ENCODE data around the gene TCN2. TPM values are rescaled to one million over a fixed set of nuclear protein-coding genes. Genes with fewer than 3 reads are reported as not detected.
A peak's percentile ranks its signal among the peaks of the same experiment; 100 is the strongest.

TCN2 gene
- total and polyA plus RNA-seq, 9 of the 15 experiments (the other 6 are each of a cell fraction or from before 2014, with no cell fraction given) = 0.88 to 5.4 (median 1.7) TPM

DNA sequence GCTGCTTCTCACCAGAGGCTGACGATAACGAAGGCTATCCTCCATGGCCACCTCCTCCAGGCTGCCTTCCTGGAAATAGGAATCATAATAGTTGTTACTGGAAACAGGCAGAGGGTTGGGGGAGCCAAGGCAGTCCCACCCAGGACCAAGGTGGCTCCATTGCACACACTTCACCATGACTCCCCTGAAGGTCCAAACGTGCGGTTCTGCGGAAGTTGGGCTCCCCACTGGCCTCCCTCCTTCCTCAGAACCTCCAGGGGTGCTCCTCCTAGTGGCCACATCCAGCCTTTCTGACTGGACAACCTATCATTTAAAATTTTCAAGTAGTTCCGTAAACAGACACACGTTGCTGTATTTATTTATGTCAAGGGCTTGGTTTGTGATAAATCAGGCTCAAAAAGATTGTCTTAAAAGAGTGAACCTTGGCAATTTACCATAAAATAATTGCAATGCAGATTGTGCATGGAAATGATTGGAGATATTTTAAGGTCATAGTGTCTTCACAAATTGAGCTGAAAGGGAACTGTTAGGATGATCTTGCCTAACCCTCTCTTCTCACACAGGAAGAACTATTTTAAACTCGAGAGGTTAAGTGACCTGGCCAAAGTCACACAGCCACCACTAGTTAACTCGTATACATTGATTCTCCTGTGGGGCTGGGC lies 1.4 kb upstream of the TCN2 start (continued):
- TF ChIP-seq, protein P1, sequence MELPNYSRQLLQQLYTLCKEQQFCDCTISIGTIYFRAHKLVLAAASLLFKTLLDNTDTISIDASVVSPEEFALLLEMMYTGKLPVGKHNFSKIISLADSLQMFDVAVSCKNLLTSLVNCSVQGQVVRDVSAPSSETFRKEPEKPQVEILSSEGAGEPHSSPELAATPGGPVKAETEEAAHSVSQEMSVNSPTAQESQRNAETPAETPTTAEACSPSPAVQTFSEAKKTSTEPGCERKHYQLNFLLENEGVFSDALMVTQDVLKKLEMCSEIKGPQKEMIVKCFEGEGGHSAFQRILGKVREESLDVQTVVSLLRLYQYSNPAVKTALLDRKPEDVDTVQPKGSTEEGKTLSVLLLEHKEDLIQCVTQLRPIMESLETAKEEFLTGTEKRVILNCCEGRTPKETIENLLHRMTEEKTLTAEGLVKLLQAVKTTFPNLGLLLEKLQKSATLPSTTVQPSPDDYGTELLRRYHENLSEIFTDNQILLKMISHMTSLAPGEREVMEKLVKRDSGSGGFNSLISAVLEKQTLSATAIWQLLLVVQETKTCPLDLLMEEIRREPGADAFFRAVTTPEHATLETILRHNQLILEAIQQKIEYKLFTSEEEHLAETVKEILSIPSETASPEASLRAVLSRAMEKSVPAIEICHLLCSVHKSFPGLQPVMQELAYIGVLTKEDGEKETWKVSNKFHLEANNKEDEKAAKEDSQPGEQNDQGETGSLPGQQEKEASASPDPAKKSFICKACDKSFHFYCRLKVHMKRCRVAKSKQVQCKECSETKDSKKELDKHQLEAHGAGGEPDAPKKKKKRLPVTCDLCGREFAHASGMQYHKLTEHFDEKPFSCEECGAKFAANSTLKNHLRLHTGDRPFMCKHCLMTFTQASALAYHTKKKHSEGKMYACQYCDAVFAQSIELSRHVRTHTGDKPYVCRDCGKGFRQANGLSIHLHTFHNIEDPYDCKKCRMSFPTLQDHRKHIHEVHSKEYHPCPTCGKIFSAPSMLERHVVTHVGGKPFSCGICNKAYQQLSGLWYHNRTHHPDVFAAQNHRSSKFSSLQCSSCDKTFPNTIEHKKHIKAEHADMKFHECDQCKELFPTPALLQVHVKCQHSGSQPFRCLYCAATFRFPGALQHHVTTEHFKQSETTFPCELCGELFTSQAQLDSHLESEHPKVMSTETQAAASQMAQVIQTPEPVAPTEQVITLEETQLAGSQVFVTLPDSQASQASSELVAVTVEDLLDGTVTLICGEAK (IDR thresholded peaks at IDR 0.05) = peak; percentile 23; the same call in 1 of the 2 replicates
- TF ChIP-seq, protein P1 (CRISPR knock-in tag; IDR thresholded peaks at IDR 0.05) = no peak
- TF ChIP-seq RBM22 (IDR thresholded peaks at IDR 0.05; ENCODE audit: low read depth, low read length, poor library complexity, severe bottlenecking) = no peak
- no peak for TF ChIP-seq KDM5B (IDR thresholded peaks at IDR 0.05; ENCODE audit: insufficient replicate concordance, low read depth, low read length)
- TF ChIP-seq, protein P2, sequence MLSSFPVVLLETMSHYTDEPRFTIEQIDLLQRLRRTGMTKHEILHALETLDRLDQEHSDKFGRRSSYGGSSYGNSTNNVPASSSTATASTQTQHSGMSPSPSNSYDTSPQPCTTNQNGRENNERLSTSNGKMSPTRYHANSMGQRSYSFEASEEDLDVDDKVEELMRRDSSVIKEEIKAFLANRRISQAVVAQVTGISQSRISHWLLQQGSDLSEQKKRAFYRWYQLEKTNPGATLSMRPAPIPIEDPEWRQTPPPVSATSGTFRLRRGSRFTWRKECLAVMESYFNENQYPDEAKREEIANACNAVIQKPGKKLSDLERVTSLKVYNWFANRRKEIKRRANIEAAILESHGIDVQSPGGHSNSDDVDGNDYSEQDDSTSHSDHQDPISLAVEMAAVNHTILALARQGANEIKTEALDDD (IDR thresholded peaks at IDR 0.05) = 0 out of 2 replicates have a peak, but pooled peaks have one; percentile 0
- peak; percentile 66; the same call in 1 of the 2 replicates for TF ChIP-seq CBX1 (IDR thresholded peaks at IDR 0.05; ENCODE audit: low read depth)
- TF ChIP-seq HNRNPK (IDR thresholded peaks at IDR 0.05; ENCODE audit: low read depth, low read length, poor library complexity, severe bottlenecking) = no peak
- TF ChIP-seq, protein P3, sequence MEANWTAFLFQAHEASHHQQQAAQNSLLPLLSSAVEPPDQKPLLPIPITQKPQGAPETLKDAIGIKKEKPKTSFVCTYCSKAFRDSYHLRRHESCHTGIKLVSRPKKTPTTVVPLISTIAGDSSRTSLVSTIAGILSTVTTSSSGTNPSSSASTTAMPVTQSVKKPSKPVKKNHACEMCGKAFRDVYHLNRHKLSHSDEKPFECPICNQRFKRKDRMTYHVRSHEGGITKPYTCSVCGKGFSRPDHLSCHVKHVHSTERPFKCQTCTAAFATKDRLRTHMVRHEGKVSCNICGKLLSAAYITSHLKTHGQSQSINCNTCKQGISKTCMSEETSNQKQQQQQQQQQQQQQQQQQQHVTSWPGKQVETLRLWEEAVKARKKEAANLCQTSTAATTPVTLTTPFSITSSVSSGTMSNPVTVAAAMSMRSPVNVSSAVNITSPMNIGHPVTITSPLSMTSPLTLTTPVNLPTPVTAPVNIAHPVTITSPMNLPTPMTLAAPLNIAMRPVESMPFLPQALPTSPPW (CRISPR knock-in tag; IDR thresholded peaks at IDR 0.05) = peak; percentile 33; the same call in 1 of the 2 replicates
- peak; percentile 97 for TF ChIP-seq ZFP36 (IDR thresholded peaks at IDR 0.05; ENCODE audit: low read depth, low read length, partially characterized antibody)
- TF ChIP-seq BHLHE40 (IDR thresholded peaks at IDR 0.05; ENCODE audit: low read length) = 0 out of 2 replicates have a peak, but pooled peaks have one; percentile 36
- TF ChIP-seq, protein P4, sequence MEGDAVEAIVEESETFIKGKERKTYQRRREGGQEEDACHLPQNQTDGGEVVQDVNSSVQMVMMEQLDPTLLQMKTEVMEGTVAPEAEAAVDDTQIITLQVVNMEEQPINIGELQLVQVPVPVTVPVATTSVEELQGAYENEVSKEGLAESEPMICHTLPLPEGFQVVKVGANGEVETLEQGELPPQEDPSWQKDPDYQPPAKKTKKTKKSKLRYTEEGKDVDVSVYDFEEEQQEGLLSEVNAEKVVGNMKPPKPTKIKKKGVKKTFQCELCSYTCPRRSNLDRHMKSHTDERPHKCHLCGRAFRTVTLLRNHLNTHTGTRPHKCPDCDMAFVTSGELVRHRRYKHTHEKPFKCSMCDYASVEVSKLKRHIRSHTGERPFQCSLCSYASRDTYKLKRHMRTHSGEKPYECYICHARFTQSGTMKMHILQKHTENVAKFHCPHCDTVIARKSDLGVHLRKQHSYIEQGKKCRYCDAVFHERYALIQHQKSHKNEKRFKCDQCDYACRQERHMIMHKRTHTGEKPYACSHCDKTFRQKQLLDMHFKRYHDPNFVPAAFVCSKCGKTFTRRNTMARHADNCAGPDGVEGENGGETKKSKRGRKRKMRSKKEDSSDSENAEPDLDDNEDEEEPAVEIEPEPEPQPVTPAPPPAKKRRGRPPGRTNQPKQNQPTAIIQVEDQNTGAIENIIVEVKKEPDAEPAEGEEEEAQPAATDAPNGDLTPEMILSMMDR (IDR thresholded peaks at IDR 0.05 in 2 of 3, conservative IDR thresholded peaks at IDR 0.05 in 1 of 3; ENCODE audit: insufficient read depth in 2 of 3, low read depth in 1 of 3, low read length in 3 of 3) = peak; percentile 64 to 83 (median 77)
- no peak for TF ChIP-seq ZNF184 (CRISPR knock-in tag; IDR thresholded peaks at IDR 0.05)
- peak; percentile 45 for TF ChIP-seq RBM25 (IDR thresholded peaks at IDR 0.05; ENCODE audit: low read depth, low read length, severe bottlenecking)

Measured in K562 (cell line).